Measurements from ENCODE around the gene PRRC1.

PRRC1 gene

GRCh38 chr5:127517480-127518318, at the start of gene PRRC1:
PRRC1 (plus strand) TSS chr5:127517640; CDS start chr5:127523480, 5,840 bp downstream.
- DNase-seq (ENCODE audit: low read depth in 1 of 2, low spot score in 1 of 2) = peak; percentile 62 to 69

GRCh38 chr5:127471211-127471610, 46.2 kb upstream of the PRRC1 start:
- no peak for DNase-seq (ENCODE audit: low read depth in 1 of 2, low spot score in 1 of 2)

- DNase-seq (ENCODE audit: low read depth in 1 of 2, low spot score in 1 of 2) = no peak
Observed at GRCh38 chr5:127472700-127473099, 44.7 kb upstream of the PRRC1 start.

- no peak for DNase-seq (ENCODE audit: low read depth in 1 of 2, low spot score in 1 of 2)
Observed at GRCh38 chr5:127486471-127486870, 31.0 kb upstream of the PRRC1 start.

- DNase-seq (ENCODE audit: low read depth in 1 of 2, low spot score in 1 of 2) = no peak
Observed at GRCh38 chr5:127492854-127493738, 24.3 kb upstream of the PRRC1 start.

GRCh38 chr5:127498548-127498947, 18.9 kb upstream of the PRRC1 start:
- no peak for DNase-seq (ENCODE audit: low read depth in 1 of 2, low spot score in 1 of 2)

- no peak for DNase-seq (ENCODE audit: low read depth in 1 of 2, low spot score in 1 of 2)
Observed at GRCh38 chr5:127505905-127506304, 11.5 kb upstream of the PRRC1 start.

- DNase-seq (ENCODE audit: low read depth in 1 of 2, low spot score in 1 of 2) = no peak
Observed at GRCh38 chr5:127506616-127507015, 10.8 kb upstream of the PRRC1 start.

GRCh38 chr5:127508644-127509373, 8.6 kb upstream of the PRRC1 start:
- DNase-seq (ENCODE audit: low read depth in 1 of 2, low spot score in 1 of 2) = no peak

GRCh38 chr5:127513408-127513970, 4.0 kb upstream of the PRRC1 start:
- DNase-seq (ENCODE audit: low read depth in 1 of 2, low spot score in 1 of 2) = no peak

- DNase-seq (ENCODE audit: low read depth in 1 of 2, low spot score in 1 of 2) = no peak
Observed at GRCh38 chr5:127514816-127515215, 2.6 kb upstream of the PRRC1 start.

- no peak for DNase-seq (ENCODE audit: low read depth in 1 of 2, low spot score in 1 of 2)
Observed at GRCh38 chr5:127515693-127516440, 1.6 kb upstream of the PRRC1 start.

- no peak for DNase-seq (ENCODE audit: low read depth in 1 of 2, low spot score in 1 of 2)
Observed at GRCh38 chr5:127517110-127517479, 345 bp upstream of the PRRC1 start.

- no peak for DNase-seq (ENCODE audit: low read depth in 1 of 2, low spot score in 1 of 2)
Observed at GRCh38 chr5:127518319-127518621, 830 bp downstream of the PRRC1 start.

GRCh38 chr5:127519527-127519926, 2.1 kb downstream of the PRRC1 start:
- no peak for DNase-seq (ENCODE audit: low read depth in 1 of 2, low spot score in 1 of 2)

GRCh38 chr5:127521138-127521770, 3.8 kb downstream of the PRRC1 start:
- DNase-seq (ENCODE audit: low read depth in 1 of 2, low spot score in 1 of 2) = no peak

- no peak for DNase-seq (ENCODE audit: low read depth in 1 of 2, low spot score in 1 of 2)
Observed at GRCh38 chr5:127525181-127525580, 7.7 kb downstream of the PRRC1 start.

- DNase-seq (ENCODE audit: low read depth in 1 of 2, low spot score in 1 of 2) = no peak
Observed at GRCh38 chr5:127529904-127530682, 12.7 kb downstream of the PRRC1 start.

- DNase-seq (ENCODE audit: low read depth in 1 of 2, low spot score in 1 of 2) = no peak
Observed at GRCh38 chr5:127536687-127537086, 19.2 kb downstream of the PRRC1 start.
